GM19239 (cell line): ENCODE data around the gene AGAP1.

ENCODE experiments used
- DNase-seq: peaks from one replicate; pipeline ENCODE4 v3.0.0; 2011; ENCODE audit warnings: low spot score; ENCODE audit not compliant: insufficient read length
- FAIRE-seq: peaks from 2 replicates; lab custom pipeline; 2011; peaks lifted over from hg19 to GRCh38; lab: Jason Lieb, UNC

The AGAP1 gene

DNA sequence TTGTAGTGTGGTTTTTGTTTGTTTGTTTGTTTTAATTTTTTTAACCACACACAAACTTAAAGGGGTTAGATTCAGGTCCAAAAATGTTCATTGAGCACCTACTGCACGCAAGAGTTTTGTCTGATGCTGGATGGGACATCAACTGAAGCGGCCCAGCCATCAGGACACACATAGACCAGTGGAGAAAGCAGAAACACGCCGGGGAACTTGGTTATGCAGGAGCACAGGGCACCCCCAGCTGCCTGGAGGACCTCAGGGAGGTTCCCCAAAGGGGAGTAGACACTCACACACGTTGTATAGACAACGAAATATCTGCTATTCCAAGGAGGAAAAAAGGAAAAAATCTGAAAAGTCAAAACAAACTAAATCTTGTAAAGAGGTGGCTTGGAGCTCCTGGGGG is 482.7 kb downstream of the AGAP1 start:
- DNase-seq (no peak), FAIRE-seq (no peak)

DNA sequence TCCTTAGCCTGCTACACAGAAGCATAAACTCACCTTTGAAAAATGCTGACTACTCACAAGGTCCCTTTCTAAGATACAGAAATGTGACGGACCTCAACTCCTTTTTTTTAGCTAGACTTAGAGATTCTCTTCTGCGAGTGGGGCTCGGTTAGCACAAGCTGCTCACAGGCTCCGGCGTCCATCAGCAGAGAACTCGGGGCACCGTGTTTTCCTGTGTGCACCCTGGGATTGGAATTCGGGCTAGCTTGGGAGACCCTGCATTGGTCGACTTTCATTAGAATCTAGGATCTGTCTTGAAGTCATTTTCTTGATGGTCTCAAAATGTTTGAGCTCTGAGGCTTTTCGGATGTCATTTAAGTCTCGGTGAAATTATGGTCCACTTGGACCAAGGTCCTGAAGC is 483.1 kb downstream of the AGAP1 start:
- FAIRE-seq (no peak), DNase-seq (no peak)

GRCh38 chr2:235977445-235977844 is 483.6 kb downstream of the AGAP1 start:
- FAIRE-seq (no peak), DNase-seq (no peak)

GRCh38 chr2:235978022-235978421 is 484.2 kb downstream of the AGAP1 start:
- DNase-seq: no peak
- FAIRE-seq: no peak

- DNase-seq (no peak), FAIRE-seq (no peak)
Observed at GRCh38 chr2:235979037-235979436, 485.2 kb downstream of the AGAP1 start.

- no peak for FAIRE-seq
- no peak for DNase-seq
Observed at GRCh38 chr2:235979753-235980435, 486.1 kb downstream of the AGAP1 start.

- no peak for FAIRE-seq
- no peak for DNase-seq
Observed at GRCh38 chr2:235981631-235982030, 487.8 kb downstream of the AGAP1 start.

- DNase-seq (no peak), FAIRE-seq (no peak)
Observed at GRCh38 chr2:235983016-235983415, 489.2 kb downstream of the AGAP1 start.

GRCh38 chr2:235984552-235984951 is 490.7 kb downstream of the AGAP1 start:
- DNase-seq (no peak), FAIRE-seq (no peak)

GRCh38 chr2:235986361-235986760 is 492.5 kb downstream of the AGAP1 start:
- no peak for FAIRE-seq
- DNase-seq: no peak

GRCh38 chr2:235988271-235989015 is 494.6 kb downstream of the AGAP1 start:
- DNase-seq (no peak), FAIRE-seq (no peak)

DNA sequence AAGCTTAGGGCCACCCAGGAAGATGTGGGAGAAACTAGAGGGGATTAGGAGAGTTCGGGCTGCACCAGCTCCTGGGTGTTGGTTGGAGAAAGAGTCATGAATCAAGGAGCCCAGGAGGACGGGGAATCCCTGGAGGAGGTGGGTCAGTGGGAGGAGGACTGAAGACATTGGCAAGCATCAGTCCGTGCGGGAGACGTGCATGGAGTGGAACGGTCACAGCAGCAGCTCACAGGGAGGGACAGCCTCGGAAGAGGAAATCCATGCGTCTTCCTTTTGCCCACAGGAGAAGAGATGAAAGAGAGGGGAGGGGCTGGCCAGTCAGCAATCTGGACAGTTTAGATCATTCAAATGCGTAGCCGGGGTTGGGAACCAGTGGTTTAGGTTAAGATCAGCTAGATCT is 495.7 kb downstream of the AGAP1 start:
- FAIRE-seq: no peak
- no peak for DNase-seq

GRCh38 chr2:235990344-235990743 is 496.5 kb downstream of the AGAP1 start:
- DNase-seq (no peak), FAIRE-seq (no peak)

- DNase-seq: no peak
- FAIRE-seq: no peak
Observed at GRCh38 chr2:235992024-235992423, 498.2 kb downstream of the AGAP1 start.

DNA sequence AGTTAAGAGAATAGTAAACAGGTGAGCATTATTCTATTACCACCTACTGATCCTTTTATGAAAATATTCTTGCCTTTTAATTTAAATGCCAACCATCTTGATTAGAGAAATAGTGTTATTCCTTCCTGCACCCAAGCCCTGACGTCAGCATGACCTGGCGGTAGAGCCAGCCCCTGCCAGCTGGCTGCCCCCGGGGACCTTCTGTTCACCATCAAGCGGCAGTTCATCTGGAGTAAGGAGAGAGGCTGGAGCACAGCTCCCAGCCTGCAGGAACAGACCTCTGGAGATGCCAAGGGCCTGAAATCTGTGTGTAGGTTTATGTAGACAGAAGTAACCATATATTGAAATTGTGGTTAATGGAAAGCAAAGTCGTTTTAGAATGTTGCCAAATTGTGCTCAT is 502.6 kb downstream of the AGAP1 start:
- no peak for DNase-seq

DNA sequence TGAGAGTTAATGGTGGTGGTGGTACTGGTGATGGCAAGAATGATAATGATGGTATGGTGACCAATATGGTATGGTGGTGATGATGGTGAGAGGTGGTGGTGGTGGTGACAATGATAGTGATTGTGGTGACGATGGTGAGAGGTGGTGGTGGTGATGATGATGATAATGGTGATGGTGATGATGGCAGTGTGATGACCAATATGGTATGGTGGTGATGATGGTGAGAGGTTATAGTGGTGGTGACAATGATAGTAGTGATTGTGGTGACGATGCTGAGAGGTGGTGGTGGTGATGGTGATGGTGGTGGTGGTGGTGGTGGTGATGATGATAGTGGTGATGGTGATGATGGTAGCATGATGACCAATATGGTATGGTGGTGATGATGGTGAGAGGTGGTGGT is 505.2 kb downstream of the AGAP1 start:
- no peak for DNase-seq
- no peak for FAIRE-seq

More for the DNA sequence above, 502.6 kb downstream of the AGAP1 start:
- no peak for FAIRE-seq

DNA sequence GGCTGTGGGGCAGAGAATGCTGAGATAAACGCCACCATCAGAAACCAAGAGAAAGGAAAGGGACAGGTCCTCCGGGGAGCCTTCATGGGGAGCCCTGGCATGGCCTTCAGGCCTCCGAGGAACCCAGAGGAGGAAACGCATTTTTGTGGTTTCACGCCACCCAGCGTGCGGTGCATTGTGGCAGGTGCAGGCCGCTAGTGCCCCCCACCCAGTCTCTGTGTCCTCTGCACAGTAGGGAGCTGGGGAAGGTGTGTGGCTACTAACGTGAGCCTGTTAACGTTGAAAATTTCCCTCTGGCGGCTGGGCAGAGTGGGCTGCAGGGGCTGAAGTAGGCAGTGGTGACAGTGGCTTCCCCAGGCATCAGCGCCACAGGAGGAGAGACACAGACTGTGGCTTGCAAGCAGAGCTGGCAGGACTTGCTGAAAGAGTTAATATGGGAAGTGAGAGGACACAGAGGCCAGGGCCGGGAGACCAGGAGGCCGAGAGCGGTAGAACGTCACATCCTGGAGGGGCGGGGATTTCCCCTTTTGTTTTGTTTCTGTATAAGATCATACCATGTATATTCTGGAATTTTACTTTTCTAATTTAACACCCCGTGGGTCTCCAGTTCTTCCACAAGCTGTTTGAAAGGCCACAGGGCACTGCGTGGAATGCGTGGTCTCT is 507.5 kb downstream of the AGAP1 start:
- FAIRE-seq (no peak), DNase-seq (no peak)

DNA sequence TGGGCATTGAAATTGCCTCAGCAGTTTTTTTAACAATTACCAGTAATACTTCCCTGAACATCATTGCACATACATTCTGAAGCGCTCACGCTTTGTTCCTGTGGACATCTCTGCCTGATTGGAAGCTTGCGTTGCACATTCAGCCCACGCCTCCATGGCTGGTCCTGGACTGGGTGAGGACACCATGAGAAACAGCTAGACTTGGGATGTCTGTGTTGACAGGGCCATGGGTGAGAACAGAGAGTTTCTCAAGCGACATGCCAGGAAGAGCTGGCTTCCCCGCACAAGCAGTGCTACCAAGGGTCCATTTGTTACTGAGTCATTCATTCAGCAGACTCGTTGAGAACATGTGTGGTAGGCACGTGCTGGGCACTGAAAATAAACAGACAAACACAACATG is 508.0 kb downstream of the AGAP1 start:
- no peak for FAIRE-seq
- DNase-seq: no peak

DNA sequence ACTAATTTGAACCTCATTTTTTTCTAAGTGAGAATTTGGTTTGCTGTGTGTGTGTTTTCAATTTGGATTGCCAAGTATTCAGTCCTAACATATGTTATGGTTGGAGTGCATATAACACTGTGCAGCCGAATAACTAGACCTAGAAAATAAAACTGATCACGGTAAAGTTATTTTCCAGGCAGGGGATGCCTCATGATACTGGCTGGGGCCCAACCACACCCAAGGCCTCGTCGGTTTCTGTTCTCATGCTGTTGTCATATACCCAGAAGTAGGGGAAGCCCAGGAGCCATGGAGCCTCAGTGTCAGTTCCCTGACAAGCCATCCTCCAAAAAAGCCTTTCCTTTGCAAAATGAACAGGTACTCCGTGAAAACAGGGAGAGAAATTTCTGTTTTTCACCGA is 514.2 kb downstream of the AGAP1 start:
- no peak for FAIRE-seq
- DNase-seq: no peak

DNA sequence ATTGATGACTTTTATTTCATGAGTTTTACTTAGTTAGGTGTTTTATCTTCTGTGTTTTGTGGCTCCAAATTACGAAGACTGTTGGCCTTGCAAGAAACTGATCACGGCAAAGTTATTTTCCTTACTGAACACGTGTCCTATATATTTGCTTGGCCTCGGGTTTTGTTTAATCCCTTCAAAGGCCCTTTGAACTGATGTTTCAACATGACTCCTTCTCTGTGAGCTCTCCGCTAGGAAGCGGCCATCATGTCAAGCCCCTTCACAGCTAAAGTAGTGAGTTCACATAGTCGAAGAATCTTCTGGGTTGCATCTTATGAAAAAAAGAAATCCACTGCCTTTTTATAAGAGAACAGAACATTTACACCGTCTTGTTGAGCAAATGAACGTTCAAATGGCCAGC is 515.0 kb downstream of the AGAP1 start:
- DNase-seq (no peak), FAIRE-seq (no peak)

DNA sequence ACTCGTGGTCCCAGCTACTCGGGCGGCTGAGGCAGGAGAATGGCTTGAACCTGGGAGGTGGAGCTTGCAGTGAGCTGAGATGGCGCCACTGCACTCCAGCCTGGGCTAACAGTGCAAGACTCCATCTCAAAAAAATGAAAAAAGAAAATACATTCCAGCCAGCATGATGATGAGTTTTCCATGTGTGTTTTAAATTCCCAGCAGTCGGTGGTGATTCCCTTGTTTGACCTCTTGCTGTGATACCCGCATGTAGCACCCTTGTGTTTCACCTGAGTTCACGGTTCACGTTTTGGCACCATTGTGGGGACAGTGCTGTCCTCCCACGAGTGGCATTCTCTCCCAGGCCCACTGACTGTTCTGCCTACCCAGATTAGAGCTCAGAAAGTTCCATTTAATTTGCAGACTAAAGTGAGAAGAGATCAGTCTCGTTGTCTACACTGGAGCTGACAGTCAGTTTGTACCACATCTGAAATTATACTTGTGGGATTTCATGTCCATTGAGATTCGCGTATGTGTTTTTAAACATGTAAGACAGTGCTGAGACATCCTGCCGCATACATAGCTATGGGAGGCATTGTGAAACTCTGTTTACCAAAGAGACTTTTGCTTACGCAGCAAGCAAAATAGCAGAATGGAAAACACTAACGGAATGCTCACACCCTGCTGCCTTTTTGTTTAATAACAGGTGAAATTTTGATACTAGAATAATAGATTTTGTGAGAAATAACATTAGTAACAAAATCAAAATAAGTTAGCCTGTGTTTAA is 517.3 kb downstream of the AGAP1 start:
- no peak for DNase-seq
- no peak for FAIRE-seq
